GM19438 (cell line): ENCODE measurements around the gene REXO5.
"Not testable (repeated sequence)": the region's sequence is repeated elsewhere in the genome, so short reads cannot be mapped to it uniquely, and the experiment has no call there.

Source experiments
- ATAC-seq: cut with Tn5 transposase; IDR thresholded peaks from one replicate; pipeline ENCODE4 v1.9.1; 2021; ENCODE audit warnings: low read depth; ENCODE audit not compliant: unreplicated experiment

Gene REXO5

DNA sequence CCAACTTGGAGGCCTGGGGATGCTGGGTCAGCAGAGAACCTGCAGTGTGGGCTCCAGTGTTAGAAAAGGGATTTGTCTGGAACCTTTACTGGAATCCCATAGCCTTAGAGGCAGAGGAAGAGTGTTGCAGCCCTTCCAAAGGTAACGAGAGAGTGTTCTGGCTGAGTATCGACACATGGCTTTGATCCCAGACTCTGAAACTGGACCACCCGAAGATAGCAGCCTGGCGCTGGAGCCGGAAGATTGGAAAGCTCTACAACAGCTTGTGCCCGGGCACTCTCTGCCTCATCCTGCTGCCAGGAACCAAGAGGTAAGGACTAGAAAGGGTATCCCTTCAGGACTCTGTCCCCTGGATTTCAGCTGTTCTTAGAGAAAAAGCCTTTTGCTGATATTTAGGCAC lies 39.7 kb downstream of the REXO5 start:
- ATAC-seq: no peak

GRCh38 chr16:20846551-20846950 lies 40.2 kb downstream of the REXO5 start:
- no peak for ATAC-seq

DNA sequence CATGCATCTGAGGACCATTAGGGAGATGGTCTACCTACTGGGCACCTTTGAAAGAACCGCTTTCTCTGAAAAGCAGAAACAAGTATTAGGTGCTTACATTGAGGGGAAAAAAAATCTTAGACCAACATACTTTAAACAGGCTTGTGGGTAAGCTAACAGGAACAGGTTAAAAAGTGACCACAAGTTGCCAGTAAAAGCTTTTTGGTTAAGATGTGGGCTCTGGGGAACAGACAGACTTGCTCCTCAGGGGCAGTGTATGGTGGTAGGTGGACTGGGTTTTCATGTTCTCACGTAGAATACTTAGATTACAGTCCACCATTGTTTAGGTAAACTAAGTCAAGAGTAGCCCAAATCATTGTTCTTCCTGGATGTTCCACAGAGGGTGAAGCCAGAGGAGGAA lies 41.2 kb downstream of the REXO5 start:
- ATAC-seq: no peak

DNA sequence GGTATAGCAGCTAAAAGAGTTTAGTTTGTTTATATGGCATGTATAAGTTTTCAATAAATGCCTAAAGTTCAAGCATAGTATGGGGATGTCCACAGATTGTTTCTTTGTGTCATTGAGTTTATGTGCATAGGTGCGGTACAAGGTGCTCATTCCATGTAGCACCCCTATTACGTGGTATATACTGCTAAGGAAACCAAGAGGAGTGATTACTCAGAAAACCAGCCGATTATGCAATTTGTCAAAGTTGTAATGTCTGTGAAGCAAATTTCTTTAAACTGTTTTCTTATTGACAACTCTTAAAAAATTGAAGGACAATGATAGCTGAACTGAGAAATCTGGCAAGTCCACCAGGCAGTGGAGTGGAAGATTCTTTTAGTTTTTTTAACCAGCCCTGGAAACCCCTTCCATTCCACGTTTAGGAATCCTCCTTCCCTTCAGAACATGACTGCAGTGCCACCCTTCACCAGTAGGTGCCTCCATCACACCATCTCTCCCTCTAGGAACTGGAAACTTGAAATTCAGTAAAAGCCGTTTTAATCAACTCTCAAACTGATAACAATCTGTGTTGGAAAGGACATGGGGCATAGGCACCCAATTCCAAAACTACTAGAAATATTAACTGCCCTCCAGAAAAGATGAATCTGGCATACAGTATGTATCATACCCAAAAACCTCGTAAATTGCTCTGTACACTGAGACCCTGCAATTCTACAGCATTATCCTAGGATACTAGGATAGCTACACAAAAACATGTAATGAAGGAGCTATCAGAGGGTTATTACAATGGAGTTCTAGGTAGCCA lies 43.5 kb downstream of the REXO5 start:
- ATAC-seq: no peak

DNA sequence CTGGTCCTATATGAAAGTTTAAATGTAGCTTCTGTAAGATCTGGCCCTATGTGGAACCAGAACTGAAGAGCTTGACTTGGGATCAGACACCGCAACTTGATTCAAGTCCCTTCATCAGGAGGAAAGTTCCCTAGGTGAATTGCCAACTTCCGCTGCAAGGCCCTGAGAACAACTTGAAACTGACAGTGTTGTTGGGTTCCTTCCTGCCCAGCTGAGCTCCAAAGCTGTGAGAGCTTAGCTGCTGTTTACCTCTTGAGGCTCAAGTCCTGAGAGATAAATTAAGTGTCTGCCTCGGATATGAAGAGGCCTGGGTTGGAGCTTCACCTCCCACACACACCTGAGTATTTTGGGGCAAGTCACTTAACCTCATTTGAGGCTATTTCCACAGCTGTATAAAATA lies 44.7 kb downstream of the REXO5 start:
- no peak for ATAC-seq

- ATAC-seq: no peak
Observed at GRCh38 chr16:20851601-20852000, 45.3 kb downstream of the REXO5 start.

DNA sequence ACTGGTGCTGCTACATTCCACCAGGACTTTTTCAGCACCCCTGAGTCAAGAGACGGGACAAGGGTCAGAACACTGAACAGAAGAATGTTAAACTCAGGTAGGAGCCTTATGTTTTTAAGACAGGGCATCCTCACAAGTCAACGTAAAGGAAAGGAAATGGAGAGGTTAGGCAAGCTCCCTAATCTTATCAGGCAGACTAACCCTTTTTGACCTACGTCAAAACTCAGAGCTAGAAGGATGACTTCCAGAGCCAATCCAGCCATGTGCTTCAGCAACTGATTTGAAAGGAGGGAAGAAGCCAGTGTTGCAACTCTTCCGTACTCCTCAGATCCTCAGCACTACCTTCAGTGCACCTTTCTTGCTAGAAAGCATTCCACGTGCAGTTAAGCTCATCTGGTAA lies 46.8 kb downstream of the REXO5 start:
- ATAC-seq: no peak

DNA sequence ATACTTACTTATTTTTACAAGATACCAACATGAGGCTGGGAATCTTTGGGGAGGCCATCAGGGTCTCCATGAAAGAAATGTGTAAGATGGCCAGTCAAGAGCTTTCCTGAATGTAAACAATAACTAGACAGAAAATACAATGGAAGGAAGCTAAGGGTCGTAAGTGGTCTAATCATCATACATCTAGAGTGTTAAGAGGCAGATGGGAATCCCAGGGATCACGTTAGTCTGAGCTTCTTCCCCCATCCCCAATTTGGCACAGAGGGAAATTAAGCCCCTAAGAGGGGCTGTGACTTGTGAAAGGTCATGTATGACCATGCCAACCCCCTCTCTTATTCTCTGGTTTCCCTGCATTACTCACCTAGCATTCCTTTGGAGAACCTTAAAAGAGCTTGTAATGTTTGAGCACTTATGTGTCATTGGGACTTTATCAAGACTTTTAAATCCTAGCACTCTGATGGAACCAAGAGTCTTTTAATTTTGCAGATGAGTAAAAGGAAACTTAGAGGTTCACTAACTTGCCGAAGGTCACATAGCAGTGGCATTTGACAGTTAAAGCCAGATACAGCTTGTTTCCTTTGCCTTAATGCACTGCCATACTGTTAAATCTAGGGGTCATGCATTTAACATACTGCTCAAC lies 47.8 kb downstream of the REXO5 start:
- ATAC-seq: no peak

- ATAC-seq: no peak
Observed at GRCh38 chr16:20854963-20855362, 48.6 kb downstream of the REXO5 start.

GRCh38 chr16:20857281-20857680 lies 51.0 kb downstream of the REXO5 start:
- ATAC-seq: no peak

- no peak for ATAC-seq
Observed at GRCh38 chr16:20859229-20859628, 52.9 kb downstream of the REXO5 start.

- no peak for ATAC-seq
Observed at GRCh38 chr16:20859699-20860098, 53.4 kb downstream of the REXO5 start.

- no peak for ATAC-seq
Observed at GRCh38 chr16:20860361-20860760, 54.0 kb downstream of the REXO5 start.

DNA sequence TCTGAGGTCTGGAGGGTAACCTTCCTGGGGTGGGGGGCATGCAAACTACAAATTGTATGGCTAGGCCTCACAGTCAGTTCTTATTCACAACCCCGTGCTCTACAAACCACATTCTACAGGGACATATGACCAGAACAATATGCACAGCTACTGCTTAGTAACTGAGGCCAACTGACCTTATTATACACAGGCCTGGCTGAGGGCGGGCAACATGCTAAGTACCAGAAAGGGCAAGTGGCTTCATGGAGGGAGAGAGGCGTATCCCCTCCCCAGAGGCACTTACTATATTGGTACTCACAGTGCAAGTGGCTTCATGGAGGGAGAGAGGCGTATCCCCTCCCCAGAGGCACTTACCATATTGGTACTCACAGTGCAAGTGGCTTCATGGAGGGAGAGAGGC lies 54.7 kb downstream of the REXO5 start:
- ATAC-seq: not testable (repeated sequence)

- ATAC-seq: no peak
Observed at GRCh38 chr16:20862162-20862960, 56.0 kb downstream of the REXO5 start.

GRCh38 chr16:20864376-20864775 lies 58.0 kb downstream of the REXO5 start:
- ATAC-seq: not testable (repeated sequence)

- no peak for ATAC-seq
Observed at GRCh38 chr16:20865420-20866131, 59.2 kb downstream of the REXO5 start.

GRCh38 chr16:20866145-20866772 lies 59.9 kb downstream of the REXO5 start:
- ATAC-seq: no peak

DNA sequence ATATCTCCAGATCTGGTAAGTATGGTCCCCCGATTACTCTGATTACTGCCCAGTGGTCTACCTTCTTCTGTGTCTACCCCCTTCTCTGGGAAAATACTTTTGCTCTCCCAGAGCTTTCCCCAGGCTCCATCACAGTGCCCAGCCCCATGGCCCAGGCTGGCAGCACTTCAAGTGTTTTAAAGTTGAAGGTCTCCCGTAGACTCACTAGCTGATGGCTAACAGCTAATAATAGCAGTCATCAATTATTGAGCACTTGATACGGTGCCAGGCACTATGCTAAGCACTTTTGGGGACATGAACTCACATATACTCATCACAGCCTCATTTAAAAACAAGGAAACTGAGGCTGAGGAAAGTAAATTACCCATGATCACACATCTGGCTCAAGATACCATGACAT lies 60.5 kb downstream of the REXO5 start:
- ATAC-seq: no peak

- no peak for ATAC-seq
Observed at GRCh38 chr16:20867585-20867984, 61.3 kb downstream of the REXO5 start.
